ENCODE data around the gene KLHL30.
"Not testable (repeated sequence)": the region's sequence is repeated elsewhere in the genome, so short reads cannot be mapped to it uniquely, and the experiment has no call there.

DNA sequence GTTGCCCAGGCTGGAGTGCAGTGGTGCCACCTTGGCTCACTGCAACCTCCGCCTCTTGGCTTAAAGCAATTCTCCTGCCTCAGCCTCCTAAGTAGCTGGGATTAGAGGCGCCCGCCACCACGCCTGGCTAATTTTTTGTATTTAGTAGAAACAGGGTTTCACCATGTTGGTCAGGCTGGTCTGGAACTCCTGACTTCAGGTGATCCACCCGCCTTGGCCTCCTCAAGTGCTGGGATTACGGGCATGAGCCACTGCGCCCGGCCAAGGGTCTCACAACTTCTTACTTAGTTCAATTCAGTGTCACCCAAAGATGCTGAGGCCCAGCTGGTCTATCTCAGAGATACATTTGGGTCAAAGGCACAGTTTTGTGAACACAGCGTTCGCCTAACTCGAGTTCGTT lies 22.8 kb upstream of the KLHL30 start:
- TF ChIP-seq CTCF (IDR thresholded peaks at IDR 0.05; ENCODE audit: low read length); EZH2 (IDR thresholded peaks at IDR 0.05; ENCODE audit: borderline replicate concordance, low read length): not testable (repeated sequence)

Measured in OCI-LY1 (cell line).